Stimulated activated CD4-positive, alpha-beta T cell treated with anti-CD3 and anti-CD28 coated beads, Interleukin-15, amount 100 ng/mL, for 48 hours (primary cell): ENCODE data around the gene ZBED3.
"Not testable (repeated sequence)": the region's sequence is repeated elsewhere in the genome, so short reads cannot be mapped to it uniquely, and the experiment has no call there.

Experiments used
- DNase-seq, 2 donors: peaks; one replicate each; pipeline ENCODE4 v3.0.0-alpha.2; 2020; ENCODE audit warnings: low read depth in 2 of 2

ZBED3 gene

GRCh38 chr5:77086689-77087483, at the start of gene ZBED3:
TSS of gene ZBED3 (minus strand) at chr5:77087285. CDS start at chr5:77077878, 9,407 bp downstream.
- no peak for DNase-seq

- no peak for DNase-seq
These were observed 46.1 kb upstream of the ZBED3 start for GRCh38 chr5:77133061-77133758.

- no peak for DNase-seq
These were observed 44.3 kb upstream of the ZBED3 start for GRCh38 chr5:77131361-77131760.

GRCh38 chr5:77129391-77129990, 42.4 kb upstream of the ZBED3 start:
- DNase-seq = no peak

GRCh38 chr5:77128411-77129061, 41.5 kb upstream of the ZBED3 start:
- no peak for DNase-seq

- no peak for DNase-seq
These were observed 36.0 kb upstream of the ZBED3 start for GRCh38 chr5:77123057-77123456.

GRCh38 chr5:77120706-77121105, 33.6 kb upstream of the ZBED3 start:
- DNase-seq = no peak

- no peak for DNase-seq
These were observed 33.0 kb upstream of the ZBED3 start for GRCh38 chr5:77120086-77120485.

GRCh38 chr5:77117161-77117560, 30.1 kb upstream of the ZBED3 start:
- no peak for DNase-seq

- DNase-seq = not testable (repeated sequence)
These were observed 19.9 kb upstream of the ZBED3 start for GRCh38 chr5:77107035-77107434.

GRCh38 chr5:77104813-77105212, 17.7 kb upstream of the ZBED3 start:
- DNase-seq = no peak

GRCh38 chr5:77103457-77103856, 16.4 kb upstream of the ZBED3 start:
- no peak for DNase-seq

GRCh38 chr5:77102549-77102948, 15.5 kb upstream of the ZBED3 start:
- DNase-seq = no peak

- no peak for DNase-seq
These were observed 14.2 kb upstream of the ZBED3 start for GRCh38 chr5:77101298-77101697.

GRCh38 chr5:77095189-77095588, 8.1 kb upstream of the ZBED3 start:
- no peak for DNase-seq

- no peak for DNase-seq
These were observed 588 bp upstream of the ZBED3 start for GRCh38 chr5:77087484-77088261.

GRCh38 chr5:77086368-77086688, 757 bp downstream of the ZBED3 start:
- DNase-seq = no peak

GRCh38 chr5:77083088-77083487, 4.0 kb downstream of the ZBED3 start:
- no peak for DNase-seq

GRCh38 chr5:77082280-77082679, 4.8 kb downstream of the ZBED3 start:
- DNase-seq = no peak

- no peak for DNase-seq
These were observed 6.2 kb downstream of the ZBED3 start for GRCh38 chr5:77080905-77081304.

- DNase-seq = not testable (repeated sequence)
These were observed 6.6 kb downstream of the ZBED3 start for GRCh38 chr5:77080479-77080878.

- no peak for DNase-seq
These were observed 9.3 kb downstream of the ZBED3 start for GRCh38 chr5:77077829-77078176.
